DOHH2 (cell line): ENCODE measurements around the gene NDFIP2.

Source experiments
- CTCF ChIP-seq: fragments of 200-600 bp; sonication (generic); IDR thresholded peaks from one replicate; pipeline ENCODE4 v1.5.1; 2014; ENCODE audit warnings: antibody characterized with exemption, mild to moderate bottlenecking, low read depth, low read length; ENCODE audit not compliant: poor library complexity, severe bottlenecking
- EZH2phosphoT487 ChIP-seq: fragments of 200-600 bp; sonication (generic); IDR thresholded peaks from 2 replicates; pipeline ENCODE4 v1.6.1; 2017; ENCODE audit warnings: borderline replicate concordance, mild to moderate bottlenecking, antibody characterized with exemption, low read length, moderate library complexity, mixed read lengths

DNA sequence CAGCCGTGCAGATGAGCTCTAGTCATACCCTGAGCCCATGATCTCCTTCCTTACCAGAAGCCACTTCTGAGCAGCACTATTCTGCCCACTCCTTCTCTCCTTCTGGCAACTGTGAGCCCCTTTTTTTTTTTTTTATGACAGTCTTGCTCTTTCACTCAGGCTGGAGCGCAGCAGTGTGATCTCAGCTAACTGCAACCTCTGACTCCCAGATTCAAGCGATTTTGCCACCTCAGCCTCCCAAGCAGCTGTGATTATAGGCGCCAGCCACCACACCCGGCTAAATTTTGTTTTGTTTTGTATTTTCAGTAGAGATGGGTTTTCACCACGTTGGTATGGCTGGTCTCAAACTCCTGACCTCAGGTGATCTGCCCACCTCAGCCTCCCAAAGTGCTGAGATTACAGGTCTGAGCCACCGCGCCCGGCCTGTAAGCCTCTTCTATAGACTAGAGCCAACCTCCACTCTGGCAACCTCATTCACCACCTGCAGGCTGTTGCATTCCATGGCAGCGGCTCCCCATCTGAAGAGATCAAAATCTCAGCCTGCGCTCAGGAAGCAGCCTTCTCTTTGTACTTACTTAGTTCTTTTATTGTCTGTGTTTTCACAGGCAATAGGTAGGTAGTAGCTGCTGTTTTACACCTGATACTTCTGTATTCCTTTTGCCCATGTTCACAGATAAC, 34.8 kb upstream of the NDFIP2 start:
- no peak for TF ChIP-seq EZH2phosphoT487
- no peak for TF ChIP-seq CTCF
